Effector memory CD4-positive, alpha-beta T cell (primary cell): ENCODE data around the gene MAP3K14.

Experiments used
- DNase-seq, 3 donors: peaks; one replicate each; pipeline ENCODE4 v3.0.0-alpha.2; 2020
- H3K27ac ChIP-seq: 2 replicates; pipeline ENCODE4 v1.7.0; 2013; ENCODE audit warnings: mild to moderate bottlenecking, low read length, moderate library complexity; ENCODE audit not compliant: insufficient read depth, poor library complexity, severe bottlenecking
- H3K27me3 ChIP-seq: replicated peaks from 2 replicates; pipeline ENCODE4 v1.7.0; 2013; ENCODE audit warnings: mild to moderate bottlenecking, low read length; ENCODE audit not compliant: insufficient read depth, control insufficient read depth, poor library complexity, severe bottlenecking
- H3K36me3 ChIP-seq: 2 replicates; pipeline ENCODE4 v1.7.0; 2013; ENCODE audit warnings: mild to moderate bottlenecking, low read length, moderate library complexity; ENCODE audit not compliant: control insufficient read depth, insufficient read depth
- H3K4me1 ChIP-seq: 2 replicates; pipeline ENCODE4 v1.7.0; 2013; ENCODE audit warnings: low read length, mild to moderate bottlenecking; ENCODE audit not compliant: control insufficient read depth, insufficient read depth, poor library complexity, severe bottlenecking
- H3K4me3 ChIP-seq: 2 replicates; pipeline ENCODE4 v1.7.0; 2013; ENCODE audit warnings: low read length, low read depth, mild to moderate bottlenecking; ENCODE audit not compliant: insufficient read depth, poor library complexity, severe bottlenecking
- H3K9me3 ChIP-seq: 2 replicates; pipeline ENCODE4 v1.7.0; 2013; ENCODE audit warnings: mild to moderate bottlenecking, low read length, moderate library complexity; ENCODE audit not compliant: control insufficient read depth

Gene MAP3K14

DNA sequence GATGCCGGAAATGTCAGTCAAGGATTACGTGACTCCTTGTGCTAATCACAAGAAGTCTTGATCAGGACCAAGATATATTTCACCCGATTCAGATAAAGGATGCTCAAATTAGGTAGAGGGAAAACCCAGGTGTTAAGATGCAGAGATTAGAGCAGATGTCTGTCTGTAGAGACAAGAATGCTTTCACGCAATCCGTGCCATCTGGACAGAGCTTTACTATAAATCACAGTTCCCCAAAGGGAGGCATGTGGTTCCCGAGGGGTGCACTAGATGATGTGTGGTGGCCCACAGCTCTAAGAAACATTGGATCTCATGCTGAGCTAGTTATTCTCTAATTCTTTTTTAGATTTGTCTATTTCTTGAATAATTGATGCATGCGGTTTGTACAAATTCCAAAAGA lies 9.8 kb upstream of the MAP3K14 start:
- Histone ChIP-seq H3K27ac (no peak overlapping the region), H3K4me1 (peaks cover 6% of the 10 kb centered on the region), H3K9me3 (no peaks in the 10 kb centered on the region), H3K27me3 (no peaks in the 10 kb centered on the region), H3K4me3 (no peak overlapping the region), H3K36me3 (no peaks in the 10 kb centered on the region)
- no peak for DNase-seq

- no peaks in the 10 kb centered on the region for H3K27me3 ChIP-seq
- H3K36me3 ChIP-seq: no peaks in the 10 kb centered on the region
- no peak for DNase-seq
- H3K4me1 ChIP-seq: peaks cover 14% of the 10 kb centered on the region
- H3K9me3 ChIP-seq: no peaks in the 10 kb centered on the region
- no peak overlapping the region for H3K4me3 ChIP-seq
- H3K27ac ChIP-seq: no peak overlapping the region
Measured at GRCh38 chr17:45325810-45326209, 9.0 kb upstream of the MAP3K14 start.

DNA sequence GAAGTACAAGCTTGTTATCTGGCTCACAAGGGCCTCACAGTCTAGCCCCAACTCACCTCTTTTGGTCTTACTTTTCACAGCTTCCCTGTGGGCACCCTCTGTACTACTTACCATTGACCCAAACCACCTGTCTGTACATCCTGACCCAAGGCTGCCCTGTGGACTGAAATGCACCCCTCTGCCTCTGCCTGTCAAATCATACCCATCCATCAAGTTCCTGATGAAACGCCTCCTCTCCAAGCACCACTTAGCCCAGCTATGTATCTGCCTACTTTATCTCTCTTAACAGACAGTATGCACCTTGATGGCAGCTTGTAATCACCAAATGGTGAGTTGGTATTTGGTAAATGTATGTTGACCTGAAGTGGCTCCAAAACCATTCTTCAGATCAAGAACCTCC lies 7.5 kb upstream of the MAP3K14 start:
- no peaks in the 10 kb centered on the region for H3K27me3 ChIP-seq
- no peak for DNase-seq
- no peak overlapping the region for H3K27ac ChIP-seq
- no peaks in the 10 kb centered on the region for H3K9me3 ChIP-seq
- no peak overlapping the region for H3K4me3 ChIP-seq
- no peaks in the 10 kb centered on the region for H3K36me3 ChIP-seq
- peaks cover 20% of the 10 kb centered on the region for H3K4me1 ChIP-seq

GRCh38 chr17:45322168-45322567 lies 5.3 kb upstream of the MAP3K14 start:
- Histone ChIP-seq H3K27ac (no peak overlapping the region), H3K4me3 (no peak overlapping the region), H3K27me3 (no peaks in the 10 kb centered on the region), H3K36me3 (no peaks in the 10 kb centered on the region), H3K4me1 (peaks cover 39% of the 10 kb centered on the region), H3K9me3 (no peaks in the 10 kb centered on the region)
- no peak for DNase-seq

DNA sequence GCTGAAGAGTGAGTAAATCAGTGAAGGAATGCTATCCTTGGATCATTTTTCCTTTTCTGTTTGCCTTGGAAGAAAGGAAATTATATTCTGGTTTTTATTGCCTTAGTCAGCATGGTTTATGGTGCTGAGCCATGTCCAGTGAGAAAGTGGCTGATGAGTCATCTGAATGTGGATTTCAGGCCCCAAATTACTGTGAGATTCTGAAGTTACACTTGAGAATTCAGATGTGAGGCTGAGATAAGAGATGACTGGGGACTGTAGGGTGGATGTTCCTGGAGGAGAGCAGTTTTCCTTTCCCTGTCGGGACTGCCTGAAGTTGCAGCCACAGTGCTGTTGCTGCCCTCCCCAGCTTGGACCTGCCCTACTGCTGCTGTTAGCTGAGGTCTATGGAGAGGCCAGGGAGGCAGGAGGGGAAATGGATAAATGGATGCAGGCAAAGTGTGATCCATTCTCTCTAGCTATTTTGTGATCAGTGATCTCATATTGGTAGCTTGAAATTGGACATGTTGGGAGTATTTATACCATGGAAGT lies 4.2 kb upstream of the MAP3K14 start:
- no peak overlapping the region for H3K4me3 ChIP-seq
- no peak overlapping the region for H3K27ac ChIP-seq
- no peaks in the 10 kb centered on the region for H3K9me3 ChIP-seq
- no peak for DNase-seq
- peaks cover 39% of the 10 kb centered on the region for H3K4me1 ChIP-seq
- H3K36me3 ChIP-seq: no peaks in the 10 kb centered on the region
- no peaks in the 10 kb centered on the region for H3K27me3 ChIP-seq

DNA sequence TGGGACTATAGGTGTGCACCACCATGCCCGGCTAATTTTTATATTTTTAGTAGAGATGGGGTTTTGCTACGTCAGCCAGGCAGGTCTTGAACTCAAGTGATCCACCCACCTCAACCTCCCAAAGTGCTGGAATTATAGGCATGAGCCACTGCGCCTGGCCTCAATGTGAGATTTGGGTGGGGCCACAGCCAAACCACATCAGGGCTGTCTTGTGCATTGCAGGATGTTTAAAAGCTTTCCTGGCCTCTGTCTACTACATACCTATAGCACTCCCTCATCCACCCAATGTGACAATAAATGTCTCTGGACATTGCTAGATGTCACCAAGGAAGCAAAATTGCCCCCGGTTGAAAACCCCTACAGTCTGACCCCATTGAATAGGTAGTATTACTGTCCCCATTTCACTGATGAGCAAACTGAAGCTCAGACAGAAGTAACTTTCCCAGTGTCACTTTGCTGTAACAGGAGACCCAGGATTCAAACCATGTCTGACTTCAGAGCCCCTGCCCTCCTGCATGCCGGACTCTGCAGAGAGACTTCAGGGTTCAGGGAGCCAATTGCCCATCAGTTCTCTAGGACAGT lies 3.6 kb upstream of the MAP3K14 start:
- Histone ChIP-seq H3K4me3 (no peak overlapping the region), H3K9me3 (no peaks in the 10 kb centered on the region), H3K27me3 (no peaks in the 10 kb centered on the region), H3K4me1 (peaks cover 42% of the 10 kb centered on the region), H3K36me3 (no peaks in the 10 kb centered on the region), H3K27ac (no peak overlapping the region)
- DNase-seq: no peak

DNA sequence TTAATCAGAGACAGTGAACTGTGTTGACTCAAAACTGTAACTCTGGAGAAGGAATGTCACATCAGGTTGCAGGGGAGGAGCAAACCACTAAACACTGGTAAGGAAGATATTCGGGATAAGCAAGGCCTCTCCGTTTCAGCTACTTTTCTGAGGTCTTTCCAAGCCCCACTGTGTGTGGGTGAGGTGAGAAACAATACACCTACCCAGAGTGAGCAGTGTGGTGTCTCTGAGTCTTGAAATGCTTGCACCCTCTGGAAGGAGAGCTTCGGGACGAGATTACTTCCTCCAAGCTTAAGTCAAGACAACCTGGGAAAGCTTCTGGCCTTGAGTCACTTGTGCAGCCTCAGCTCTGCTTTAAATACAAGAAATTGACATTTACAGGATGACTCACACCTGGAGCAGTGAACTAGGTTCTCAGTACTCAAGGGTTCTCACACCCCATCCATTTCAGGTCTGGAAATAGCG lies 2.5 kb upstream of the MAP3K14 start:
- no peak overlapping the region for H3K27ac ChIP-seq

GRCh38 chr17:45318561-45319230 lies 1.9 kb upstream of the MAP3K14 start:
- H3K27ac ChIP-seq: peak overlapping the region; percentile 68
- DNase-seq: no peak
- no peaks in the 10 kb centered on the region for H3K9me3 ChIP-seq
- peaks cover 58% of the 10 kb centered on the region for H3K4me1 ChIP-seq
- no peak overlapping the region for H3K4me3 ChIP-seq
- H3K27me3 ChIP-seq: no peaks in the 10 kb centered on the region
- H3K36me3 ChIP-seq: no peaks in the 10 kb centered on the region

More for the DNA sequence above, 2.5 kb upstream of the MAP3K14 start:
- H3K4me1 ChIP-seq: peaks cover 52% of the 10 kb centered on the region
- H3K27me3 ChIP-seq: no peaks in the 10 kb centered on the region
- H3K9me3 ChIP-seq: no peaks in the 10 kb centered on the region
- no peak overlapping the region for H3K4me3 ChIP-seq
- DNase-seq: no peak
- no peaks in the 10 kb centered on the region for H3K36me3 ChIP-seq

GRCh38 chr17:45317111-45317928 lies 500 bp upstream of the MAP3K14 start:
- Histone ChIP-seq H3K9me3 (no peaks in the 10 kb centered on the region), H3K4me3 (peak overlapping the region; percentile 59), H3K36me3 (no peaks in the 10 kb centered on the region), H3K27me3 (no peaks in the 10 kb centered on the region), H3K4me1 (peaks cover 71% of the 10 kb centered on the region), H3K27ac (peak overlapping the region; percentile 68)
- peak; percentile 99 to 100 (median 100) for DNase-seq
